GM13977 (cell line): ENCODE measurements around the gene CLDN5.

Experiments
- DNase-seq: peaks from one replicate; pipeline ENCODE4 v3.0.0; 2012; ENCODE audit warnings: low spot score
- CTCF ChIP-seq: IDR thresholded peaks from 2 replicates; pipeline ENCODE4 v1.5.1; 2012; ENCODE audit warnings: mild to moderate bottlenecking, control low read depth; ENCODE audit not compliant: insufficient read depth; ENCODE audit errors: extremely low read depth, missing control alignments
- in situ Hi-C: fragments of 300-500 bp; cut with MboI; formaldehyde crosslinking; loops from one replicate; pipeline ENCODE4 v1.12.0; 2022; ENCODE audit warnings: low sequenced_read_pairs, low pct_unique_long_range_greater_than_20kb, mixed read lengths, inconsistent platforms; ENCODE audit not compliant: unreplicated experiment

Gene CLDN5

GRCh38 chr22:19525116-19525660 is 978 bp upstream of the CLDN5 start:
- no peak for DNase-seq
- TF ChIP-seq CTCF: no peak
- in situ Hi-C loops: no loop called here

GRCh38 chr22:19523240-19524169 is 705 bp downstream of the CLDN5 start:
- in situ Hi-C loops: no loop called here
- DNase-seq: peak; percentile 48
- TF ChIP-seq CTCF: no peak

GRCh38 chr22:19522881-19523239 is 1.4 kb downstream of the CLDN5 start:
- in situ Hi-C loops: no loop called here
- no peak for DNase-seq

GRCh38 chr22:19522190-19522880 is 1.9 kb downstream of the CLDN5 start:
- in situ Hi-C loops: no loop called here
- no peak for DNase-seq
- no peak for TF ChIP-seq CTCF

More at GRCh38 chr22:19522881-19523239, 1.4 kb downstream of the CLDN5 start:
- TF ChIP-seq CTCF: no peak

GRCh38 chr22:19520566-19521305 is 3.5 kb downstream of the CLDN5 start:
- no peak for DNase-seq
- no peak for TF ChIP-seq CTCF
- in situ Hi-C loops: no loop called here

GRCh38 chr22:19520007-19520406 is 4.2 kb downstream of the CLDN5 start:
- DNase-seq: no peak
- in situ Hi-C loops: no loop called here
- no peak for TF ChIP-seq CTCF
